GM12872 (cell line): ENCODE results near the gene FNDC3B.

Experiments
- TF ChIP-seq, protein P1 (sequence below): IDR thresholded peaks from 3 replicates; pipeline ENCODE4 v1.5.1; 2011; ENCODE audit warnings: low read depth, mild to moderate bottlenecking, low read length, moderate library complexity; ENCODE audit not compliant: insufficient read depth

FNDC3B gene

GRCh38 chr3:172142864-172143451 is 103.6 kb downstream of the FNDC3B start:
- TF ChIP-seq, protein P1, sequence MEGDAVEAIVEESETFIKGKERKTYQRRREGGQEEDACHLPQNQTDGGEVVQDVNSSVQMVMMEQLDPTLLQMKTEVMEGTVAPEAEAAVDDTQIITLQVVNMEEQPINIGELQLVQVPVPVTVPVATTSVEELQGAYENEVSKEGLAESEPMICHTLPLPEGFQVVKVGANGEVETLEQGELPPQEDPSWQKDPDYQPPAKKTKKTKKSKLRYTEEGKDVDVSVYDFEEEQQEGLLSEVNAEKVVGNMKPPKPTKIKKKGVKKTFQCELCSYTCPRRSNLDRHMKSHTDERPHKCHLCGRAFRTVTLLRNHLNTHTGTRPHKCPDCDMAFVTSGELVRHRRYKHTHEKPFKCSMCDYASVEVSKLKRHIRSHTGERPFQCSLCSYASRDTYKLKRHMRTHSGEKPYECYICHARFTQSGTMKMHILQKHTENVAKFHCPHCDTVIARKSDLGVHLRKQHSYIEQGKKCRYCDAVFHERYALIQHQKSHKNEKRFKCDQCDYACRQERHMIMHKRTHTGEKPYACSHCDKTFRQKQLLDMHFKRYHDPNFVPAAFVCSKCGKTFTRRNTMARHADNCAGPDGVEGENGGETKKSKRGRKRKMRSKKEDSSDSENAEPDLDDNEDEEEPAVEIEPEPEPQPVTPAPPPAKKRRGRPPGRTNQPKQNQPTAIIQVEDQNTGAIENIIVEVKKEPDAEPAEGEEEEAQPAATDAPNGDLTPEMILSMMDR: no peak

DNA sequence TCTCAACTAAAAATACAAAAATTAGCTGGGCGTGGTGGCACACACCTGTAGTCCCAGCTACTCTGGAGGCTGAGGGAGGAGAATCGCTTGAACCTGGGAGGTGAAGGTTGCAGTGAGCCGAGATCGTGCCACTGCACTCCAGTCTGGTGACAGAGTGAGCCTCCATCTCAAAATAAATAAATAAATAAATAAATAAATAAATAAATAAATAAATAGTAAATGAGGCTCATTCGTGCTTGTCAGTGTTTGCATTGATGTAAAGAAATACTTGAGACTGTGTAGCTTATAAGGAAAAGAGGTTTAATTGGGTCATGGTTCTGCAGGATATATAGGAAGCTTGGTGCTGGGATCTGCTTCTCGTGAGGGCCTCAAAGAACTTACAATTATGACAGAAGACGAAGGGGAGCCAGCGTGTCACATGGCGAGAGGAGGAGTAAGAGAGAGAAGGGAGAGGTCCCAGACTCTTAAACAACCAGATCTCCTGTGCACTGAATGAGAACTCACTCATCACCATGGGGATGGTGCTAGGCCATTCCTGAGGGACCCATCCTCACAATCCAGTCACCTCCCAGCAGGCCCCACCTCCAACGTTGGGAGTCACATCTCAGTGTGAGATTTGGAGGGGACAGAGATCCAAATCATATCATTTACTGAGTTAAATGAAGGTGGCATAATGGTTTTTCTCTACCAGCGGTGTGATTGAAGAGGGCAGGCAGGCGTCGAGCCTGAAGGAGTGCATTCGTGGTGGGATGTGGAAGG is 104.5 kb downstream of the FNDC3B start:
- TF ChIP-seq, protein P1: no peak

DNA sequence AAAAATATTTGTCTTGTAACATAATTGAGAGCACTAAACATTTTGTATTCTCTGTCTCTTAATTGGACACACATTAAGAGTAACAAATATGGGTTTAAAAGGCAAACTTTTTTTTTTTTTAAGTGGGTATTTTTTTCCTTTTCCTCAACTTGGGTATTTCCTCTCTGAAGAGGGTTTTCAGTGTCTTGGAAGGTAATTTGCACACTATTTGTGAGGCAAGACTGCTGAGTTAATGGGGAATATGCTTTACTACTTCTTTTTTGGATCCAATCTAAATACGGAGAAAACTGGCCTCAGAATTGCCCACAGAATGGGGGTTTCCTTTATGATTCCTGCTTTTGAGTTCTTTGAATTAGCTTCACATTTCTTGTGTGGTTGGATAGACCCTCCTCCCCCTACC is 105.2 kb downstream of the FNDC3B start:
- TF ChIP-seq, protein P1: no peak

DNA sequence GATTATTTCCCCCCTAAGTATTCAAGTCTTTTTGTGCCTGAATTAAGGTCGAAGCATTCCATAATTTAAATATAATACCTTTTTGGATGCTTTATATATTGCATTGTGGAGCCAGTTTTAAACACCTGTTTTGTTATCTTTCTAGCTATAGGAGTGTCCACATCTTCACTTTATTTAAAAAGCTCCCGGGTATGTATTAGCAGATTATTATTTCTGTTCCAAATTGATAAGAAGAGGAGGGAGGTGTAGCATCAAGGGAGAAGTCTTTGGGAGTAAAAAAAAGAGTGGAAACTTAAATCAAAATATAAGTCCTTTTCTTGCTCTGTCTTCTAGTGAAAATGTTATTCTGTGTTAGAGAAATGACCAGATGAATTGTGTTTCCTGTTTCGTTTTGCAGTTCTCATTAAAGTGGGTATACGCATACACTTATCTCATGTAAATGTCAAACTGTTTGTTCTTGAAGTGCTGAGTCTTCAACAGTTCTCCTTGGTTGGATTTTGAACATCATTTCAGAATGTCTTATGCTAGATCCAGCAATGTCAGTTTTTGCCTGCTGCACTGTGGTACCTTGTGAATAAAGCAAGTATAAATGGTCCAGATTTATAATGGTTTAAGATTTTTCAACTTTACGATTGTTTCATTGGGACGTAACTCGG is 105.8 kb downstream of the FNDC3B start:
- TF ChIP-seq, protein P1: no peak

GRCh38 chr3:172146349-172146748 is 107.0 kb downstream of the FNDC3B start:
- TF ChIP-seq, protein P1: no peak

GRCh38 chr3:172147113-172147818 is 107.9 kb downstream of the FNDC3B start:
- TF ChIP-seq, protein P1: no peak

- TF ChIP-seq, protein P1: no peak
These were observed 108.9 kb downstream of the FNDC3B start for GRCh38 chr3:172148241-172148640.
